H1 (cell line): Measurements from ENCODE around the gene GBE1. TPM values are rescaled to one million over a fixed set of nuclear protein-coding genes. Genes with fewer than 3 reads are reported as not detected.
A peak's percentile ranks its signal among the peaks of the same experiment; 100 is the strongest.

Source experiments
- CTCF ChIA-PET: fragments of 300-600 bp; sonication (Branson Sonifier 250); formaldehyde crosslinking; loops from one replicate; lab custom pipeline; 2021; ENCODE audit not compliant: partially characterized antibody; lab: Charles Lee
- POLR2A ChIA-PET: fragments of 300-600 bp; sonication (Branson Sonifier 250); formaldehyde crosslinking; loops from one replicate; lab custom pipeline; 2021; ENCODE audit warnings: inconsistent platforms; ENCODE audit not compliant: partially characterized antibody; lab: Charles Lee
- DNase-seq, 2 experiments: peaks; one replicate each; pipeline versions ENCODE4 v3.0.0 to v3.0.0-alpha.2; 2010 to 2022; ENCODE audit warnings: low spot score in 2 of 2, low read depth in 1 of 2, mixed read lengths in 1 of 2
- FAIRE-seq: peaks from 2 replicates; lab custom pipeline; 2011; peaks lifted over from hg19 to GRCh38; lab: Jason Lieb, UNC
- H2AFZ ChIP-seq: 2 replicates; pipeline ENCODE4 v1.8.1; 2012; ENCODE audit warnings: low read length, inconsistent platforms
- H2AK5ac ChIP-seq: 2 replicates; pipeline ENCODE4 v1.6.1; 2013; ENCODE audit warnings: low read depth, low read length
- H2BK120ac ChIP-seq: replicated peaks from 2 replicates; pipeline ENCODE3; 2013; ENCODE audit warnings: low read depth, low read length, inconsistent platforms
- H2BK12ac ChIP-seq: 2 replicates; pipeline ENCODE4 v1.6.1; 2013; ENCODE audit warnings: low read depth, low read length
- H2BK15ac ChIP-seq: 2 replicates; pipeline ENCODE4 v1.6.1; 2013; ENCODE audit warnings: low read length
- H2BK20ac ChIP-seq: 2 replicates; pipeline ENCODE4 v1.6.1; 2013; ENCODE audit warnings: low read length
- H2BK5ac ChIP-seq: 2 replicates; pipeline ENCODE4 v1.6.1; 2013; ENCODE audit warnings: low read depth, low read length
- H3K14ac ChIP-seq: 2 replicates; pipeline ENCODE4 v1.6.1; 2013; ENCODE audit warnings: inconsistent platforms; ENCODE audit not compliant: insufficient read length
- H3K18ac ChIP-seq: 2 replicates; pipeline ENCODE4 v1.6.1; 2013; ENCODE audit warnings: low read length; ENCODE audit errors: extremely low read depth
- H3K23ac ChIP-seq: 2 replicates; pipeline ENCODE4 v1.6.1; 2013; ENCODE audit warnings: inconsistent platforms; ENCODE audit not compliant: insufficient read length
- H3K23me2 ChIP-seq: 2 replicates; pipeline ENCODE4 v1.6.1; 2013; ENCODE audit warnings: low read depth, low read length
- H3K27ac ChIP-seq: 2 replicates; pipeline ENCODE4 v1.6.1; 2011; ENCODE audit warnings: low read depth, low read length, inconsistent platforms
- H3K27me3 ChIP-seq, 4 experiments: replicated peaks in 1 of 4; 1 replicate in 1 of 4; 2 replicates in 3 of 4; pipeline versions ENCODE4 v1.6.1 to v1.8.1; 2011 to 2013; ENCODE audit warnings: low read length in 3 of 4, mild to moderate bottlenecking in 3 of 4, inconsistent platforms in 2 of 4, mixed read lengths in 2 of 4, moderate library complexity in 1 of 4; ENCODE audit not compliant: control insufficient read depth in 3 of 4, insufficient read depth in 3 of 4; ENCODE audit errors: extremely low read depth in 1 of 4
- H3K36me3 ChIP-seq, 4 experiments: 2 replicates each; pipeline versions ENCODE4 v1.6.1 to v1.8.1; 2011 to 2013; ENCODE audit warnings: mild to moderate bottlenecking in 4 of 4, low read length in 3 of 4, moderate library complexity in 2 of 4, control low read depth in 1 of 4, inconsistent platforms in 1 of 4; ENCODE audit not compliant: insufficient read depth in 4 of 4, control insufficient read depth in 2 of 4
- H3K4ac ChIP-seq: replicated peaks from 2 replicates; pipeline ENCODE3; 2013; ENCODE audit warnings: low read length, low read depth, mixed read lengths, inconsistent platforms; ENCODE audit not compliant: insufficient read length
- H3K4me1 ChIP-seq, 4 experiments: replicated peaks in 1 of 4; 1 replicate in 1 of 4; 2 replicates in 3 of 4; pipeline versions ENCODE4 v1.6.1 to v1.8.1; 2011 to 2013; ENCODE audit warnings: low read length in 3 of 4, inconsistent platforms in 2 of 4, mixed read lengths in 1 of 4; ENCODE audit not compliant: insufficient read depth in 4 of 4, control insufficient read depth in 3 of 4
- H3K4me2 ChIP-seq, 2 experiments: 2 replicates each; pipeline versions ENCODE4 v1.6.1 to v1.8.1; 2011 to 2013; ENCODE audit warnings: low read depth in 2 of 2, low read length in 2 of 2, control low read depth in 1 of 2, inconsistent platforms in 1 of 2, mild to moderate bottlenecking in 1 of 2; ENCODE audit not compliant: insufficient read depth in 1 of 2
- H3K4me3 ChIP-seq, 4 experiments: fragments of 200-600, 300-600 bp in 1 of 4; sonication (generic), shearing (Covaris generic), sonication (Bioruptor Twin) in 1 of 4; 2 replicates each; pipeline versions ENCODE4 v1.5.1 to v1.8.1; 2011 to 2016; ENCODE audit warnings: low read length in 4 of 4, low read depth in 3 of 4, control low read depth in 2 of 4, inconsistent platforms in 2 of 4, mild to moderate bottlenecking in 2 of 4, mixed read lengths in 1 of 4, moderate library complexity in 1 of 4; ENCODE audit not compliant: insufficient read depth in 2 of 4; ENCODE audit errors: extremely low read depth in 1 of 4
- H3K56ac ChIP-seq: replicated peaks from 2 replicates; pipeline ENCODE3; 2013; ENCODE audit warnings: low read depth, mild to moderate bottlenecking, mixed read lengths, low read length, inconsistent platforms; ENCODE audit not compliant: insufficient read length
- H3K79me1 ChIP-seq: 2 replicates; pipeline ENCODE4 v1.6.1; 2013; ENCODE audit warnings: low read depth, low read length, control low read depth
- H3K79me2 ChIP-seq, 2 experiments: 2 replicates each; pipeline versions ENCODE4 v1.6.1 to v1.8.1; 2012 to 2013; ENCODE audit warnings: low read length in 2 of 2, mild to moderate bottlenecking in 2 of 2, inconsistent platforms in 1 of 2; ENCODE audit not compliant: insufficient read depth in 2 of 2, control insufficient read depth in 1 of 2
- H3K9ac ChIP-seq, 4 experiments: replicated peaks in 1 of 4; 1 replicate in 1 of 4; 2 replicates in 3 of 4; pipeline versions ENCODE4 v1.6.1 to v1.8.1; 2011 to 2013; ENCODE audit warnings: low read depth in 3 of 4, low read length in 3 of 4, control low read depth in 2 of 4, mild to moderate bottlenecking in 2 of 4, moderate library complexity in 2 of 4, inconsistent platforms in 1 of 4; ENCODE audit errors: extremely low read depth in 1 of 4
- H3K9me3 ChIP-seq, 2 experiments: 2 replicates each; pipeline versions ENCODE4 v1.6.1 to v1.8.1; 2012 to 2013; ENCODE audit warnings: mild to moderate bottlenecking in 2 of 2, moderate library complexity in 2 of 2, control low read depth in 1 of 2, inconsistent platforms in 1 of 2, low read depth in 1 of 2, low read length in 1 of 2, mixed read lengths in 1 of 2; ENCODE audit not compliant: insufficient read depth in 2 of 2
- H4K20me1 ChIP-seq, 2 experiments: replicated peaks in 1 of 2; 2 replicates each; pipeline versions ENCODE3 to v1.8.1; 2011 to 2013; ENCODE audit warnings: inconsistent platforms in 2 of 2, low read length in 2 of 2, mild to moderate bottlenecking in 1 of 2; ENCODE audit not compliant: insufficient read depth in 2 of 2, control insufficient read depth in 1 of 2
- H4K5ac ChIP-seq: 2 replicates; pipeline ENCODE4 v1.6.1; 2013; ENCODE audit warnings: low read length, low read depth, mixed read lengths, inconsistent platforms; ENCODE audit not compliant: insufficient read length
- H4K8ac ChIP-seq: 2 replicates; pipeline ENCODE4 v1.8.0; 2013; ENCODE audit warnings: mild to moderate bottlenecking, moderate library complexity, low read length, inconsistent platforms; ENCODE audit not compliant: insufficient read depth; ENCODE audit errors: extremely low read depth
- H4K91ac ChIP-seq: replicated peaks from 2 replicates; pipeline ENCODE3; 2013; ENCODE audit warnings: low read length, mixed read lengths, inconsistent platforms; ENCODE audit not compliant: insufficient read length
- CBX5 ChIP-seq: fragments of 300-800, 300-1000 bp; sonication (generic); IDR thresholded peaks from 2 replicates; pipeline ENCODE4 v1.7.1; 2016; ENCODE audit warnings: antibody characterized with exemption, low read length, low read depth
- GTF2F1 ChIP-seq: IDR thresholded peaks from 2 replicates; pipeline ENCODE4 v1.6.1; 2012; ENCODE audit warnings: low read depth, low read length, improper control_type of control experiment, borderline replicate concordance
- KDM1A ChIP-seq: fragments of 200-600, 300-600 bp; sonication (generic); IDR thresholded peaks from 2 replicates; pipeline ENCODE4 v1.7.1; 2016; ENCODE audit warnings: mild to moderate bottlenecking, low read length, borderline replicate concordance
- SAP30 ChIP-seq: fragments of 300-600 bp; sonication (generic); IDR thresholded peaks from 2 replicates; pipeline ENCODE4 v1.7.1; 2012; ENCODE audit warnings: low read length, moderate library complexity, mild to moderate bottlenecking, inconsistent platforms; ENCODE audit not compliant: insufficient read depth, insufficient replicate concordance
- TAF1 ChIP-seq: IDR thresholded peaks from 2 replicates; pipeline ENCODE4 v1.6.1; 2011; ENCODE audit warnings: mild to moderate bottlenecking, low read depth, low read length
- WGBS, 2 experiments: shearing (Covaris generic) in 1 of 2; methylation state at CpG; one replicate each; pipeline versions ENCODE4 v1.1.6 to v1.1.7; 2013 to 2015; ENCODE audit warnings: low lambda C conversion rate in 2 of 2, mixed read lengths in 2 of 2, inconsistent platforms in 1 of 2, low coverage in 1 of 2, missing lambda C conversion rate in 1 of 2; ENCODE audit not compliant: insufficient replicate concordance in 2 of 2, insufficient coverage in 1 of 2, insufficient read length in 1 of 2; ENCODE audit errors: extremely low coverage in 1 of 2, missing lambda C conversion rate in 1 of 2; 5-methylcytosine and 5-hydroxymethylcytosine counted together
- polyA plus RNA-seq, 7 experiments: library from polyadenylated mRNA; depleted of rRNA in 3 of 7; stranded (reverse) in 5 of 7; unstranded in 2 of 7; fragments of >200 nt in 5 of 7; fragments of 200-250 nt in 2 of 7; gene quantifications; 1 replicate in 5 of 7; 2 replicates in 1 of 7; 4 replicates in 1 of 7; pipeline versions ENCODE4 v1.2.1 to v1.2.3, GENCODE V29; 2011 to 2013; ENCODE audit warnings: missing spikeins in 2 of 7, mixed read lengths in 2 of 7
- total RNA-seq: library from RNA; stranded (reverse); fragmentation: NEBNext Ultra II Directional; extraction: Animal tissue kit (Norgen Biotek cat#: 25700); gene quantifications from 2 replicates; pipeline ENCODE4 v1.2.1, GENCODE V29; 2021

The GBE1 gene
- total and polyA plus RNA-seq, 2 of the 8 experiments (the other 6 are each of a cell fraction or from before 2014, with no cell fraction given) = 3.3 to 7.3 TPM

DNA sequence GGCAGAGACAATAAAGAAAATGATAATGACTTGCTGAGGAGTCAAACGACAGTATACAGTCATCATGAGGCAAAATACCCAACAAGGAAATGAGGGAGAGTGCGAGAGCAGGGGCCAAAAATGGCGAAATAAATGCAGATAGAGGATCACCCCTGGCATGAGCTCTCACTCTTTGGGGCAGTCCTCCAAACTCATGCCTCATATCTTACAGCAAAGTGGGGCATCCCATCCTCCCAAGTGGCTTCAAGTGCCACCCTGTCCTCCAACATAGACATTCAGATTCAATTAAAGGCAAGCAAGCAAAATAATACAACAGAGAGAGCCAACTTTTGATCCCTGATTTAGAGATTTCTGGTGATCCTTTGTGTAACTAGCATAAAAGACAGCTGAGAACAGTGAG lies 278.4 kb downstream of the GBE1 start:
- H3K9me3 ChIP-seq = no peaks in the 10 kb centered on the region
- H3K27me3 ChIP-seq = no peaks in the 10 kb centered on the region
- FAIRE-seq = no peak
- H3K9ac ChIP-seq = no peak overlapping the region
- no peak overlapping the region for H3K14ac ChIP-seq
- no peaks in the 10 kb centered on the region for H3K4me1 ChIP-seq
- TF ChIP-seq GTF2F1 = no peak
- TF ChIP-seq TAF1 = no peak
- TF ChIP-seq KDM1A = no peak
- no peak for TF ChIP-seq SAP30
- no peak for TF ChIP-seq CBX5
- TF ChIP-seq, all 59 proteins: peak for 0
- Histone ChIP-seq H3K4me2 (no peak overlapping the region), H4K20me1 (no peaks in the 10 kb centered on the region), H4K8ac (no peak overlapping the region), H2BK15ac (no peak overlapping the region), H3K56ac (no peak overlapping the region), H2AK5ac (no peak overlapping the region), H3K23me2 (no peaks in the 10 kb centered on the region), H3K79me2 (no peaks in the 10 kb centered on the region), H3K4me3 (no peak overlapping the region), H3K79me1 (no peaks in the 10 kb centered on the region), H3K18ac (no peak overlapping the region), H2BK12ac (no peak overlapping the region), H3K4ac (no peak overlapping the region), H4K5ac (no peak overlapping the region), H3K36me3 (no peaks in the 10 kb centered on the region), H2AFZ (0 out of 2 replicates have a peak overlapping the region, but pooled peaks have one; percentile 37), H2BK20ac (no peak overlapping the region), H3K23ac (no peak overlapping the region), H2BK5ac (no peak overlapping the region), H4K91ac (no peak overlapping the region), H2BK120ac (no peak overlapping the region), H3K27ac (no peak overlapping the region)
- no peak for DNase-seq
- 87% methylated on average over 3 of the region's 3 CpGs; no CpG with 5 or more reads in 1 of the 2 experiments for WGBS, 2 experiments
- POLR2A ChIA-PET = no interaction called here
- CTCF ChIA-PET = no interaction called here
